Uterus (tissue), 2 donors: ENCODE results near the gene DYNC2H1.

Experiments used
- CTCF ChIP-seq, 4 experiments: fragments of 200-600 bp in 2 of 4; fragments of 450-650 bp in 2 of 4; sonication (generic) in 2 of 4; IDR thresholded peaks; one replicate each; pipeline ENCODE4 v1.5.1; 2016 to 2019; ENCODE audit warnings: antibody characterized with exemption in 4 of 4, mild to moderate bottlenecking in 2 of 4, moderate library complexity in 1 of 4
- POLR2A ChIP-seq, 2 donors: fragments of 450-650 bp; IDR thresholded peaks; one replicate each; pipeline ENCODE4 v1.6.1; 2016; ENCODE audit warnings: antibody characterized with exemption in 2 of 2, mild to moderate bottlenecking in 1 of 2, moderate library complexity in 1 of 2

GRCh38 chr11:103338621-103339484 lies 229.6 kb downstream of the DYNC2H1 start:
- TF ChIP-seq CTCF (IDR thresholded peaks at IDR 0.05) (no peak), POLR2A (IDR thresholded peaks at IDR 0.05) (no peak)
